GDM1 (cell line): Measurements from ENCODE around the gene CYYR1.

ENCODE experiments used
- DNase-seq: peaks from one replicate; lab custom pipeline; 2025; lab: John Stamatoyannopoulos, UW

CYYR1 gene

DNA sequence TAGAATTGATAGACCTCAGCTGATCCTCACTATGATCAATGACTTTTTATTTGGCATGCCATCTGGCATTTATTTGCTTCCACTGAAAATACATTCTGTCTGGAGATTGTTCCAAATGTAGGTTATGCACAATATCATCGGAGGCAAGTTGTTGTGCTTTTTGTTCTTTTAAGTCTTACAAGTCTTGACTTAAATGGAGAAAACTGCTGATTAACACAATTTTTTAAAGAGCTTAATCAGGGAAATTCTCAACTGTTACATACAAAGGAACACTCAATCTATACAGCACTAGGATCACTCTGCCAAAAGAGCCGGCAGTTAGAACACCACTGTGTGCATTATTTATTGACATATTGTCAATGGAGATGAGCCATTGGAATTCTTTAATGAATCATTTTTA is 19.2 kb downstream of the CYYR1 start:
- no peak for DNase-seq

DNA sequence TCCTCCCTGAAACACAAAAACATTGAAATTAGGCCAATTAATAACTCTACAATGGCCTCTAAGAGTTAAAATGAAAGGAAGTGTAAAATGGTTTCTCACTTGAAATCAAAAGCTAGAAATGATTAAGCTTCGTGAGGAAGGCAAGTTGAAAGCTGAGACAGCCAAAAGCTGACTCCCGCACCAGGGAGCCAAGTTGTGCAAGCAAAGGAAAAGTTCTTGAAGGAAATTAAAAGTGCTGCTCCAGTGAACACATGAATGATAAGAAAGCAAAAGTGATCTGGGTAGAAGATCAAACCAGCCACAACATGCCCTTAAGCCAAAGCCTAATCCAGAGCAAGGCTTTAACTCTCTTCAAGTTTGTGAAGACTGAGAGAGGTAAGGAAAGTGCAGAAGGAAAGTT is 22.8 kb downstream of the CYYR1 start:
- no peak for DNase-seq

DNA sequence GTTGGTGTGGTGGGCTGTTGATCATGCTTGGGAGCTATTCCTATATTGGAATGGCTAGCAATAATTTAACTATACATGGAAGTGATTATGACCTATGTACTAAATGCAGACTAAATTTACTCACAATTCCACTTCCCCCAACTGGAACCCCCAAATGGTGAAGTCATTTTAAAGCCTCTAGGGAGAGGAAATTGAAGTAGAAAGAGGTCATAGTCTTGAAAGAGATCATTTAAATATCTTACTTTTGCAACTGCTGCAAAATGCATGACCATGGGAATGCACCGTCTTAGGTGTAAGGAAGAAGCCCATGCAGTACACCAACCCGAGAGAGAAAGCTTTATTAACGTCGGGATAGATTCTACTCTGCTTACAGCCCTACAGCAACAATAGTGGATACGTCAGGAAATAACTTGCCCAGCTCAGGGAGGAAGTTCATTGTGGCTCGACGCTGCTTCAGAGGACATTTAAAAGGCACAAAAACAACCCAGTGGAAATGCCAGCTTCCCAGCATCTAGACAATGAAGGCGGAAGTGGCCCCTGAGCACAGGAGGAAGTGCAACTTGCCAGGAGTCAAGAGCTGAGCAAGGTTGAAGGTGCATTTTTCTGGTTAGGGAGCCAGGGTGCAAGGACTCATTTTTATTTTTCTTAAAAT is 26.5 kb downstream of the CYYR1 start:
- no peak for DNase-seq

DNA sequence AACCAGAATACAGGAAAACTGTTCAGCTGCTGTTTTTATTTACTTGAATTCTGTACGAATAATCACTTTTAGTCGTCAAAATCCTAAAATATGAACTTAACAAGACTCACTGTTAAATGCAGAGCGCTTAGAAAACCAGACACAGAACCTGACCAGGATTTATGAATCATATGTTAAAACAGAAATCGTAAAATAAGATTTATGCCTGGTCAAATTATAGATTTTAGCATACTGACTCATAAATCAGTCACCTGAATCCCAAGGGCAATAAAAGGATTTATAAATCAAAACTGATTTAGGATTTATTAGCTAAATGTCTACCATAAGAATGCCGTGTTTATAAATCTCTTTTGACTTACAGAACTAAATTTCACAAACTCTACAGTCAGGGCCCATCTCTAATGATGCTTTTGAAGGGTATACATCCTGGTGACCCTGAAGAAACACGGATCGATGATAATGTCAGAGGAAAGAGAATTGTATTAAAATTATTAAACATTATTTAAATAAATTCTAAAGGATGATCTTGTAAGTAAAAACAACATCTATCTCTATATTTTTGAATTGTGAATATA is 28.8 kb downstream of the CYYR1 start:
- no peak for DNase-seq

DNA sequence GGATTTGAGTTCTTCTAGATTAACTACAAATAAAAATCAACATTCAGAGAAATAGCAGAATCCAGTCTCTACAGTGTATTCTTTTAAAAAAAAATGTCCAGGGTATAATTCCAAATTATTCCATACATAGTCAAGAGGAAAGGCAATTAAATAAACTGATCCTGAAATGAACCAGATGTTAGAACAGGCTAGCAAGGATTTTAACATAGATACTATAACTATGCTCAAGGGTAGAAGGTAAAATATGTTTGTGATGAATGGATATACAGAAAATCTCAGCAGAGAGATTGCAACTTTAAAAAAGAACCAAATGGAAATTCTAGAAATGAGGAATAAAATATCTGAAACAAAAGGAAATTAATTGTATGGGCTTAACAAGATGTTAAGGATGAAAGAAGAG is 32.4 kb downstream of the CYYR1 start:
- no peak for DNase-seq

DNA sequence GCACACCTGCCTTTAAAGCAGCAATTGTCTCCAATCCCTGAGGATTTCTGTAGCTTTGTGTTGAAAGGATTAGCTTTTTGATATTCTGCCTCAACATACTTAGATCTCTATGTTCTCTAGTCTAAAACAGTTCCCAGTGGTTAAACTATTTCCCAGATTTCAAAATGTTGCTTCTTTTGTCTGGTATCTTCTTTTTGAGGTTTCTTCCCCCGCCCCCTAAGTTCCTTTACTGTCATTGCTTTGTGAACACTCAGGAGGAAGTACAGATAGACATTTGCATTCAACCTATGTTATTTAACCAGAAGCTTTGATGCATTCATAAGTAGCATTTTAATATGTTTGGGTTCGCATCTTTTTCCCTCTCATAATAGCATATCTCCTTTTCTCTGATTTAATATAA is 33.5 kb downstream of the CYYR1 start:
- DNase-seq: no peak

DNA sequence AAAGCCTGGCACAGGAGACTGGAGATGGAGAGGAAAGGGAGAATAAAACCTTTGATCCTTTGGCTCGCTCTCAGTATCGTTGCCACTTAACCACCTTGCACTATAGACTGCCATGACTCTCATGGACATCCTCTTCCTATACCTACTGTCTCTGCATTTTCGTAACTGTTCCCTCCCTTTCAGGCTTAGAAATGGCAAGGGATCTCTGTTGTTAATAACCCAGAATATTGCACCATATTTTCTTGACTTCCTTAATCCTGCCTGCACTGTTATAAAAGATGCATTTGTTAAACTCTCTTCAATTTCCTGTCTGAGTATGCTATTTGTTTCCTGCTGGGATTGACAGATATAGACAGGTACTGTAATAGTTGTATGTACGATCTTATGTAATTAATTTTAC is 38.6 kb downstream of the CYYR1 start:
- no peak for DNase-seq

DNA sequence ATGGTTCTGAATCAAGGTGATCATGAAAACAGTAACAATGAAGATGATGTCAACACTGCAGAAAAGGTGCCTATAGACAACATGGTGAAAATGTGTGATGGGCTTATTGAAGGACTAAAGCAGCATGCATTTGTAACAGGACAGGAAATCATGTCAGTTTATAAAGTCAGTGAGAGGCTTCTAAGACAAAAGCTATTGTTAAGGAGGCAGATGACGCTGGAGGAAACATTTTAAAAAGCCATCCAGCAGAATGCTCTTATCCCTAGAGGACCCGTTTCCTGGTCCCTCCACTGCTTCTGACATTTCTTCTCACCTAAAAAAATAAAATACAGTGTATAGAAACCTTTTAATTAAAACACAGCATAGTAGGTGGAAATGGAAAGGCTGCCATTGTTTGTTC is 40.9 kb downstream of the CYYR1 start:
- no peak for DNase-seq

DNA sequence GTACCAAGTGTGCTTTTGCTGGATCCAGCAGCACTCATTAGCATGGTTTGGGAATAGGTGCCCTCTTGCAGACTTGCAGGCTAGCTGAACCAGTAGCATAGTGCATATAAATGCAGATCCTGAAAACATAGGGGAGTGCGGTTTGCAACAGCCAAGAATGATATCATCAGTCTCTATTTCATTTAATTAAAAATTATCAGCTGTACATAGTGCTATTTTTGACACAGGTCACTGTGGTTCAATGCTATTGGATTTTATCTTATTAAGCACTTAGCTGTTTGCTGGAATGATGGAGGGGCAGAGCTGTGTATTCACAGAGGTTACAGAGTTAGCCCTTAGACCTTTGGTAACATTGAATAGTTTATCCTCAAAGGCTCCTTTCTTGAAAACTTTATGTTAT is 43.6 kb downstream of the CYYR1 start:
- no peak for DNase-seq

DNA sequence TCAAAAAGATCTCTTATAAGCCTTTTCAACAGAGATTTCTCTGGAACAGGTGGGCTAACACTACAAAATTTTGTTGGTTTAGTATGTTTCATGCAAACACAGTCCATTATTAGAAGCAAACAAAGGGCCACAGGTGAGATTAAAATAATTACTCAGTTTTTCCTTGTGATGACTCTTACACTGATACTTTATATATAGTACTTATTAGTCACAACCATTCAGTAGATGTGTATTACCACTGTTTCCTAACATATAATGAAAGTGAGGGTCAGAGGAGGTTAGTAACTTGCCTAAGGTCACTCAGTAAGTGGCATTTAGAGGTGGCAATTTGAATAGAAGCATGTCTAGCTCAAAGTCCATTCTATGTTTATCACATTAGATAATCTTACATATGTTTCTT is 44.2 kb downstream of the CYYR1 start:
- DNase-seq: no peak

DNA sequence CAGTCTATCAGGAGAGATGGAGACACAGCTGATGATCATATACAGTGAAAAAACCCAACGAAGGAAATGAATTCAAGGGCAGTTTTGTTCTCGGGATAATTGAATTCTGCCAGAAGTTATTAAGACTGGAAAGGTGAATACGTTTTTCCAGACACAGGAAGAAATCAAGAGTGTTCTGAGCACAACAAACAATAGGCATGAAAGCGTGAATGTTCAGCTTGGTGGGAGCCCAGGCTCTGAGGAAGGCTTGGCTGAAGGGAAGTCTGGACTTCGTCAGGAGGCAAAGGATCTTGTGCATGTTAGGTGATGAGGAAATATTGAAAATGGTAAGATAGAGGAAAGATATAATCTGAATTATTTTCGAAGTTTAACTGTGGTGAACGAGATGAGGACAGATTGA is 50.4 kb downstream of the CYYR1 start:
- no peak for DNase-seq

DNA sequence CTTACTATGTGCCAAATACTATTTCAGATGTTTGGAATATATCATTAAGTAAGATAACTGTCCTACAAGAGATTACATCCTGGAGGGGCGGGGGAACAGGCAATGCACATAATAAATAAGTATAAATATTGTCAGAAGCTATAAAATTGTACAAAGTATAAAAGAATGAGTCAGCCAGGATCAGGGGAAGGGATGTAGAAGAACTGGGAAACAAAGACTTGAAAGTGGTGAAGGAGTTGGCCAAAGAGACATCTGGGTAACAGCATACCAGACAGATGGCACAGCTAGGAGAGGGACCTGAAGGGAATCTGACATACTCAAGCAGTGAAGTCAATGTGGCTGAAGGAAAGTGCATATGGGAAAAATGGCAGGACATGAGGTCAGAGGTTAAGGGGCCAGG is 53.9 kb downstream of the CYYR1 start:
- DNase-seq: no peak

DNA sequence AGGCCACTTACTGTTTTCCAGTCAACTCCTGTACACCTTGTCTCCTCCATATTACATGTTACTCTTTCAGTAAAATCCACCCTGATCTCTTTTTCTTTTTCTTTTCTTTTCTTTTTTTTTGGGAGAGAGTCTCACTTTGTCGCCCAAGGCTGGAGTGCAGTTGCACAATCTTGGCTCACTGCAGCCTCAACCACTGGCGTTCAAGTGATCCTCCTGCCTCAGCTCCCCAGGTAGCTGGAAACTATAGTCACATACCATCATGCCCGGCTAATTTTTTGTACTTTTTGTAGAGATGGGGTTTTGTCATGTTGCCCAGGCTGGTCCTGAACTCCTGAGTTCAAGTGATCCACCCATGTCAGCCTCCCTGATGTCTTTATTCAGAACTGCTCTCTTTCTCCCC is 57.8 kb downstream of the CYYR1 start:
- DNase-seq: no peak

DNA sequence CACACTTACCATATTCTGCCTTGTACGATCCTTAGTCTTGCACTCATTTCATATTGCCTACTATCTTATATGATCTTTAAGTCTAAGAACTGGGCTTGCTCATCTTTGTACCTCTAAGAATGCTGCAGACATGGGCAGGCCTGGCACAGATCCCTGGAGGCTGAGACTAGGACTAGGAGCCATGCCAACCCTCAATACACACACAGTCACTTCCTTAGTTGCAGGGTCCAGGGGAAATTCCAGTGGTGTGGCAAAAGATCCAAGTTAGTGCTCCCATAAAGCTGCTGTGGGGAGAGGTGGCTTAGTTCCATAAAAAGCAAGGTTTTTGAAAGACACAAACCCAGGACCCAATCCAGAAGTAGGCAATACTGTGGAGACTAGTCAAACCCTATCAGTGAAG is 59.9 kb downstream of the CYYR1 start:
- no peak for DNase-seq

DNA sequence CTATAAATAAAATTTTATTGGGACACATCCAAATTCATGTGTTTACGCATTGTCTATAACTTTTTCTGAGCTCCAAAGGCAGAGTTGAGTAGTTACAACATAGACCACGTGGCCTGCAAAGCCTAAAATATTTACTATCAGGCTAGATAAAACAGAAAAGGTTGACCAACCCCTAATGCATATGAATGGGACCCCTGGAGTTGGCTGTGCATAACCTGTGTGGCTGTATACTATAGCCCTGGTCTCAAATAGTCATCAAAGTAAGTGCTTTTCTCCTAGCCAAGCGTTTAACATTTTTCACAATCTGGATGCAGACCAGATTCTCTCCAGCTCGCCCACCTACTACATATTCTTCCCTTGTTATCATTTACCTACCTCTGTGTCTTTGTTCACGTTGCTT is 60.4 kb downstream of the CYYR1 start:
- DNase-seq: no peak

DNA sequence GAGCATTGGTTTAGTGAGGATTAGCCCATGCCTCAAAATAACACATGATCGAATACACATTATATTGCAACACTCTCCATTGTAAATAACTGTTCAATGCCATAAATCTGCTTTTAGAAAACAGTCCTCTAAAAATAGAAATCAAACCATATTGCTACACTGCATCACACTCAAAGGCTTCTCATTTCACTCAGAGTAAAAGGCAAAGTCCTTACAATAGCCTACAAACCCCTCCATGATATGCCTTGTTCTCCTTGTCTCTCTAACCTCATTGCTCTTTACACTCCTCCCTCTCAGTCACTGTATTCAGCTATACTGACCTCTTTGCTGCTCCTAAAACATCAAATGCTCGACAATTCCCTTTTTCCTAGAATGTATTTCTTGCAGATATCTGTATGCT is 64.2 kb downstream of the CYYR1 start:
- DNase-seq: no peak

DNA sequence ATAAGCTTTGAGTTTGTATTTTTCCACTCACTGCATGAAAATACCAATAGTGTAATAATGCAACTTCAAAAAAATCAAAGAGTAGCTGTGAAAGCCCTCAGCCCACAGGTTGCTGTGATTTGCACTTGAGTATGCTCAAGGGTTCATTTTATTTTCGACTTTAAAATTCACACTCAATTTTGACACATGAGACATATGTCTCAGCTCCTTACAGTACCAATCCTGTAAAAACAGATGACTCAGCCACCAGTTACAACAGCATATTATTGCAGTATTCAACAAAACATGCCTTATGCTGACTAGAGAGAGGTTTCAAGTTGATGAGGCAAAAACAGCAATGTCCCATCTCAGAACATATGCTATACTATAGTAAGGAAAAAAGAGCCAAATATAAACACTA is 66.1 kb downstream of the CYYR1 start:
- DNase-seq: no peak

DNA sequence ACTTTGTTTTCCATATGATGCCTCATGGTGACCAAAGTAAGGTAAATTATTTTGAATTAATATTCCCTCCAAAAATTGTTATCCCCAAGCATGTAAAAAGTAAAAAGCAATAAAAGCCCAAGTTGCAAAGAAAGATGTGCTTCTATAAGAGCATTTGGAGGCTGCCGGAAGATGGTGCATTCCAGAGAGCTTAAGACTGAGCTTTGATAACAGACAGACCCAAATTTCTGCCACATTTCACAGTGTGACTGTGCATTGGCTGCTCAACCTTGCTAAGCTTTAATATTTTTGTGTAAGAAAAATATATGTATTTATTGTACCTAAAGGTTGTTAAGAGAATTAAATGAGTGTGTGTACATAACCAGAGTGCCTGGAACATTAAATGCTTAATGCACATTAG is 67.9 kb downstream of the CYYR1 start:
- DNase-seq: no peak

DNA sequence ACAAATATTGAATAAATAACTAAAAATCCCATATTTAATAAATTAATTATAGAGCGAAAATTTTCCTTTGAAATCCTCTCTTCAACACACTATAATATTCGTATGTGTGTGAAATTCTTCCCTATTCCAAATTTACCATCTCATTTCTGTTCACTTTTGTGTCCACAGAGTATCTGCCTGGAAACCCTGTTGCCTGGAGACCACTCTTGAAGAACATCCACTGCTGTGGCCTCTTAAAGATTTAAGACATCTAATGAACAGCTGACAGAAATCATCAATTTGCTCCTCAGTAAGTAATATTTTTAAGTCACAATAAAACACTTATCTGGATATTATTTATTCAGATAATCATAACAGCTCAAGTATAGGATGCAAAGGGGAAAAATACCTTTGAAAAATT is 69.7 kb downstream of the CYYR1 start:
- no peak for DNase-seq

DNA sequence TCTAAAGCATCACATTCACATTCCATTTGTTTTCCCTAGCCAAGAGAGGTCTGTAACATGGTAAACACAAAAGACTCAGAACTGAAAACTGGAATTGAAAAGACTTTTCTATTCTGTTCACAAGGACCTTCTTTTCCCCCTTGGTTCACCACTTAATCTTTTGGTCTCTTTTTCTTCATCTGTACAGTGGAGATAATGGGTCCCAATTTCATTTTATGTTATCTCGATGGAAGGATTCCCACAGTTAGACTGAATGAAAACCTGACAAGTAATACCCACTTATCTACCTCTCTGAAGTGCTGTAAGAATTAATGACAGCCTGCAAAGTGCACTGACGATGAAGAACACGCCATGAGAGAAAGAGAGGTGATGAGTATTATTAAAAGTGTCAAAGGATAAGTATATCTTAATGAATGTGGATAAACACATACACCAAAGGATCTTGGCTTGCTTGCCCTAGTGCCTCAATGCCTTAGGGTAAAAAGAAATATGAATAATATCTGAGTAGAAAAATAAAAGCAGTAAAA is 71.5 kb downstream of the CYYR1 start:
- DNase-seq: no peak

DNA sequence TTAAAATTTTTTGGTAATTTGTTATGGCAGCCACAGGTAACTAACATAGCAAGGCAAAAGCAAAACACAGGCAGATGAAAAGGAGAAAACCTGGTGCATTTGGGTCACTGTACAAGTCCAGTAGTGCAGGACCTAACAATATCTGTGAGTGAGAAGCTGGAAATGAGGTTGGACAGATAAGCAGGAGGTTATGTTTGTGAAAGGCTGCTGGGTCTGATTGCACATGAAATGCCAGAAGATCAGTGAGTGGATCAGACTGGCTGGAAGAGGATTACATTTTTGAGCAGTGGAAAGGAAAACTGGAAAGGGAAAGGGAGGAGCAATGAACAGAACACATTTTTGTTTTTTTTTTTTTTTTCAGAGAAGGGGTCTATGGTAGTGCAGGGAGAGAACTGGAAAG is 73.6 kb downstream of the CYYR1 start:
- DNase-seq: no peak

DNA sequence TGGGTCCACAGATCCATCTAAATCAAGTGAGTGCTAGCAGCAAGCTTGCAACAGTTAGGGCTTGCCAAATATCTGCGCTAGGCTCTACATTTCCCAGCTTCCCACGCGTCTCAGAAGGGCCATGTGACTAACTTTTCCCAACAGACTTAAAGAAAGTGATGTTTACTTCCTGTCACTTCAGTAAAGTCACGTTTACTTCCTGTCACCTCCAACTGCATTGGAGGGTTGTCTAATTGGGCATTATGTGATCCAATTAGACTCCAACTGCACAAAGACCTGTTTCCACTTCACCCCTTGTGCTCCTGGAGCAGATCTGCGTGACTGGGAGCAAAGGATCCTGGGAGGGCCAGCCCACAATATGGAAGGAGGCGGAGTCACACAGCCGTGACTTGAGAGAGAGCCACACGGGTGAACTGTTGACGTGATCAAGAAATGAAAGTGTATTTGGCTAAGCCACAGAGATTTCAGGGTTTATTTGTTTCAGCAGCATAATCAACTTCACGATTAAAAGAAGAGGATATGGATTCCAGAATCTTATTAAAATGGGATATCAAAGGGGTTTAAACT is 77.7 kb downstream of the CYYR1 start:
- no peak for DNase-seq

DNA sequence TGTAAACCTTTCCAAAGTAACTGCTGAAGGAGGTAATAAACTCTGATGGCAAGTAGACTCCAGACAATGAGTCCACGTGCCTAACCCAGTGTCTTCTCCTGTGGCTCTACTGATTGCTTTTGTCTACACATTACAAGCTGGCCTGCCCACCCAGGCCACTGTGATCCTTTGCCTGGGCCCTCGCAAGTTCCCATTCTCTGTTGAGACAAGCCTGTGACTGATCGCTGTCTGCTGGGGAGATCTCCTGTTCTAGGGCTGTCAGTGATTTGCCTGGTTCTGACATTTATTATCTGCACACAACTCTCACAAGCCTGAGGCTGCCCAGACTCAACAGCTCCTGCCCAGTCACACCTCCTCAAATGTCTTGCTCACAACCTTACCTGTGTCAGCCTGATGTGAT is 81.4 kb downstream of the CYYR1 start:
- DNase-seq: no peak

DNA sequence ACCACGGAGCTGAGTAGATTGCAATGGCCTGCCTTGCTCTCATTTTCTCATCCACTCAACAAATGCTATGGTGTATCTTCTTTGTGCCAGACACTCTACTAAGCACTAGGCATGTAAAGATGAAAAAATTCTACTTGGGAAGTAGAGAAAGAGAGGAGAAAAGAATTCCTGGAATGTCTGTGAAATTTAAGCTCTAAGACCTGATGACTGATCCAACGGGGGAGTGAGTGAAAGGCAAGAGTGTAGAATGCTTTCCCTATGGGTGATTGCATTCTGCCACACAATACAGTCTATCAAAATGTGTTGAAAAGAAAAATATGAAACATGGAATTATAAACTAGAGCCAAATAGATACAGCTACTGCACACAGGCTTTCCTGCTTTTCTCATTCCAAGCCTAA is 82.3 kb downstream of the CYYR1 start:
- DNase-seq: no peak
